Measurements from ENCODE around the gene RACGAP1.

RACGAP1 gene

GRCh38 chr12:50069069-50069468, 43.8 kb upstream of the RACGAP1 start:
- no peak overlapping the region for H3K27ac ChIP-seq
- TF ChIP-seq CTCF (conservative IDR thresholded peaks at IDR 0.05) = no peak

DNA sequence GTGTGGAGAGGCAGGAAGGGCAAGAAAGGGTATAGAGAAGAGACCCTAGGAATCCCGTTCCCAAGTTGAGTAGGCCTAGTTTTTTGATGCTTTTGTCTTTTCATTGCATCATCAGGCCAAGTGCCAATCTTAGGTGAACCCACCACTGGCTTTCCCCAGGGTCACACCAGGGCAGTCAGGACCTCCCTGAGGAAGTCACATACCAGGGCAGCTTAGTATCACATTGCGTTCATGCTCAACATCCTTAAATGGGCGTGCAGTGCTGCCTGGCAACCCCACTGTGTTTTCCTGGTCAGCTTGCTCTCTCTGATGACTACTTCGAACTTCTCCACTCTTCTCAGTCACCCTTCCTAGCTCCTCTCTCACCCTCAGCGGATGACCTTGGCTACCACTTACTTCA, 41.1 kb upstream of the RACGAP1 start:
- H3K27ac ChIP-seq = no peak overlapping the region
- TF ChIP-seq CTCF (conservative IDR thresholded peaks at IDR 0.05) = no peak

DNA sequence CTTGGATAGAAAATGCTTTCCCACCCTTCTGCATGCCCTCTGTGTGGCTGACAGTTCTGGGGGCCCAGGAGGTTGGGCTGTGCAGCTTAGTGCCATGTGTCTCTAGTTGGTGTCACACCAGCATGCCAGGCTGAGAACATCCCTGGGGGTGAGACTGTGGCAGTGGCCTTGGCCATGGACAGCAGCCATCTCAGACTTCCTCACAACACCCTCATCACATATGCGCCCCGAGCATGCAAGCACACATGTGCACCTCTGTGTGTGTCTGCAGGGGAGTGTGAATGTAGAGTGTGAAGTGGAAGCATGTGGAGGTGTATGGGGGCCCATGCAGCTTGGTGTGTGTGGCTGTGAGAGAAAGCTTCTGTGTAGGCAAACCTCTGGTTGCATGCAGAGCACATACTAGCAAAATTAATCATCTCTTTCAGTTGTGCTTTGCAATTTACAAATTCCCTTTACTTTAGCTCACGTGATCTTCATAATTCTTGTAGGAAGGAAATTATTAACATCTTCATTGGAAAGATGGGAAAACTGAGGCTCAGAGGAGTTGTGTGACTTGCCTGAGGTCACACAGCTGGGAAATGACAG, 40.5 kb upstream of the RACGAP1 start:
- no peak overlapping the region for H3K27ac ChIP-seq
- no peak for TF ChIP-seq CTCF (conservative IDR thresholded peaks at IDR 0.05)

GRCh38 chr12:50062728-50063460, 37.6 kb upstream of the RACGAP1 start:
- no peak for TF ChIP-seq CTCF (conservative IDR thresholded peaks at IDR 0.05)
- H3K27ac ChIP-seq = no peak overlapping the region

- no peak overlapping the region for H3K27ac ChIP-seq
Observed at GRCh38 chr12:50061946-50062686, 36.8 kb upstream of the RACGAP1 start.

GRCh38 chr12:50061171-50061570, 35.9 kb upstream of the RACGAP1 start:
- no peak for TF ChIP-seq CTCF (conservative IDR thresholded peaks at IDR 0.05)
- no peak overlapping the region for H3K27ac ChIP-seq

More at GRCh38 chr12:50061946-50062686, 36.8 kb upstream of the RACGAP1 start:
- TF ChIP-seq CTCF (conservative IDR thresholded peaks at IDR 0.05) = no peak

DNA sequence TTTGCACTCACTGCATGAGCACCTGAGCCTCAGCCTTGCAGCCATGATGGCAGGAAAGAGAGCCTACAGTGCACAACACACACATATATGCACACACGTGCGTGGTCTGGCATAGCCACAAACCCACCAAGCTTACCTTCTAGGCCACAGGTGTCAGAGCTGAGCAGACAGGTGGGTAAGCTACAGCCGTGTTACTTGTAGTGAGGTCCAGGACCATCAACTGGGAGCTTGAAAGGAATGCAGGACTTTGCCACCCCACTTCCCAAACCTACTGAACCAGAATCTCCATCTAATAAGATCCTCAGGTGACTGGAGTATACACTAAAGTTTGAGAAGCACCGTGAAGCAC, 34.8 kb upstream of the RACGAP1 start:
- TF ChIP-seq CTCF (conservative IDR thresholded peaks at IDR 0.05) = no peak
- no peak overlapping the region for H3K27ac ChIP-seq
